WI38 (cell line): Measurements from ENCODE around the gene ROPN1B.
"Not testable (repeated sequence)": the region's sequence is repeated elsewhere in the genome, so short reads cannot be mapped to it uniquely, and the experiment has no call there.

ENCODE experiments used
- H3K4me3 ChIP-seq: 2 replicates; pipeline ENCODE4 v1.5.1; 2011; ENCODE audit warnings: low read depth, mild to moderate bottlenecking, control low read depth, low read length
- TF ChIP-seq, protein P1 (sequence below): IDR thresholded peaks from 2 replicates; pipeline ENCODE4 v1.5.1; 2012; ENCODE audit warnings: low read depth, mild to moderate bottlenecking, control low read depth, low read length

Gene ROPN1B

DNA sequence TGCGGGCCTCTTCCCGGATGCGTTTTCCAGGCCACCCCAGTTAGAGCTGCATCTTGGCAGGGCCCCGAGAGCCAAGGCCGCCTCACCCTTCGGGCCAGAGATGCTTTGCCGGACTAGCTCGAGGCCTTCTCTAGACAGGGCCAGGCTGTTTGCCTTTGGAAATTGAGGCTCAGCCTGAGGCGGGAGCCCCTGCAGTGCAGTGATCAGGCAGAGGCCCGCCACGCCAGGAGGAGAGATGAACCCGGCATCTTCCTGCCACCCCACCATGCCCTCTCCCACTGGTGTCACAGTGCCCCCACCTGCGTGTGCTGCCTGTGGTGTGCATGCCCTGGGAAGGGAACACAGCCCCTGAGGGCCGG, 8.9 kb upstream of the ROPN1B start:
- TF ChIP-seq, protein P1, sequence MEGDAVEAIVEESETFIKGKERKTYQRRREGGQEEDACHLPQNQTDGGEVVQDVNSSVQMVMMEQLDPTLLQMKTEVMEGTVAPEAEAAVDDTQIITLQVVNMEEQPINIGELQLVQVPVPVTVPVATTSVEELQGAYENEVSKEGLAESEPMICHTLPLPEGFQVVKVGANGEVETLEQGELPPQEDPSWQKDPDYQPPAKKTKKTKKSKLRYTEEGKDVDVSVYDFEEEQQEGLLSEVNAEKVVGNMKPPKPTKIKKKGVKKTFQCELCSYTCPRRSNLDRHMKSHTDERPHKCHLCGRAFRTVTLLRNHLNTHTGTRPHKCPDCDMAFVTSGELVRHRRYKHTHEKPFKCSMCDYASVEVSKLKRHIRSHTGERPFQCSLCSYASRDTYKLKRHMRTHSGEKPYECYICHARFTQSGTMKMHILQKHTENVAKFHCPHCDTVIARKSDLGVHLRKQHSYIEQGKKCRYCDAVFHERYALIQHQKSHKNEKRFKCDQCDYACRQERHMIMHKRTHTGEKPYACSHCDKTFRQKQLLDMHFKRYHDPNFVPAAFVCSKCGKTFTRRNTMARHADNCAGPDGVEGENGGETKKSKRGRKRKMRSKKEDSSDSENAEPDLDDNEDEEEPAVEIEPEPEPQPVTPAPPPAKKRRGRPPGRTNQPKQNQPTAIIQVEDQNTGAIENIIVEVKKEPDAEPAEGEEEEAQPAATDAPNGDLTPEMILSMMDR = no peak
- no peak overlapping the region for H3K4me3 ChIP-seq

DNA sequence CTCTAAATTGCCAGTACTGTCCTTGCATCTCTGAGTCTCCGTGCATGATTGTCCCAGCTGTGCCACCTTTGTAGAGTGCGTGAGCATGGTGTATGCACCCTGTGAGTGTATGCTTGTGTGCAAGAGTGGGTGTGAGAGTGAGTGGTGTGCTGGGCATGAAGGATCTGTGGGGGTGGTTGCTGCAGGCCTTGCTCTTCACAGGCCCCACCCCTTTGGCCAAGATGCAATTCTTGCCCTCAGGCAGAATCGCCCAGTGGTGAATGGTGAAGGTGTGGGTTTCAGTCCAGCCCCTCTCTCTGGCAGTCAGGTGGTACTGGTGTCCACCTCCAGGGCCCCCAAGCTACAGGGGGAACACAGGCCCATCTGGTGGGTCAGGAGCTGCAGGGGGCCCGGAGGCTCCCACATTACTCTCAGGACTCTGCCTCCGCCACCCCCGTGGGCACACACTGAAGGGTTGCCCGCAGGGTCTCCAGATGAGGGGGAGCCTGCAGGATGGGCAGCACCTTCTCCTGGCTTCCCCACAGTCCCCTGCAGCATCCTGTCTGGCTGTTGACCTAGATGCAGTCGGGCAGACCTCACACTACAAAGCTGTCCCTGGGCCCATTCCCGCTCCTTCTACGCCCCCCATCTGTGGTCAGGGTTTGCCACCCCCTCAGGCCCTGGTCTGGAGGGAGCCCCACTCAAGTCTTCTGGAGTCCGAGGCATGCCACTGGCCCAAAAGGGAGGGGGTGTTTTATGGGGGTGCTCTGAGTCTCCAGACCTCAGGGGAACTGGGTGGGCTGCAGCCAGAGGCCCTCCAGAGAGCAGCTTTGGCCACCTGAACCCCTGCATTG, 8.3 kb upstream of the ROPN1B start:
- TF ChIP-seq, protein P1 = no peak
- no peak overlapping the region for H3K4me3 ChIP-seq

DNA sequence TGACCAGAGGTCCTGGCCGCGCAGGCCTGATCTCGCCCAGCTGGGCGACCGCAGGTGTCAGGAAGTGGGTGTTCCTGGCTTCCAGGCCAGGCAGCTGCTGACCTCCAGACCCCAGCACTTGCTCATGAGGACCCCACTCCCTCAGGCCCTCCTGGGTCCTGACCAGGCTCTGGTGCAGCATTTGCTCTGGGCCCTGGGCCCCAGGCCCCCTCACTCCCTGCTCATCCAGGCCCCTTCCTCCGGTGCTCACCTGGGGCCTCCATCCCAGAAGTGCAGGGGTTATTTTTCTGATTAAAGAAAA, 7.7 kb upstream of the ROPN1B start:
- H3K4me3 ChIP-seq = no peak overlapping the region

DNA sequence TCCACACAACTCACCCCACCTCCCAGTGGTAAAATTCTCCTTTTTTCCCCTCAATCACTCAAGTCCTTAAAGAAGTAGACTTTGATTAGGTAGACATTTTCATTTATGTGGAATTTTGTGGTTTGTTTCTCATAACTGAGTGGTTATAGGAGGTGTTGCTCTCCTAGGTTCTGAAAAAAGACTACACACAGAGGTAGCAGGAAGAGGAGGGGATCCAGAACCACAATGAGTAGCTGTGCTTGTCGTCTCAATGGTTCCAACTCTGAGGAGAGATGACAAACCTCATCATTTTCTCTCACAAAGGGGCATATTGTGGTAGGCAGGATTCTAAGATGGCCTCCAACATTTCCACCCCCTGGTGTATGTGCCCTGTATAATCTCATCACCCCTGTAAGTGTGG, 5.1 kb upstream of the ROPN1B start:
- not testable (repeated sequence) for H3K4me3 ChIP-seq

More for the DNA sequence above, 7.7 kb upstream of the ROPN1B start:
- TF ChIP-seq, protein P1 = no peak

DNA sequence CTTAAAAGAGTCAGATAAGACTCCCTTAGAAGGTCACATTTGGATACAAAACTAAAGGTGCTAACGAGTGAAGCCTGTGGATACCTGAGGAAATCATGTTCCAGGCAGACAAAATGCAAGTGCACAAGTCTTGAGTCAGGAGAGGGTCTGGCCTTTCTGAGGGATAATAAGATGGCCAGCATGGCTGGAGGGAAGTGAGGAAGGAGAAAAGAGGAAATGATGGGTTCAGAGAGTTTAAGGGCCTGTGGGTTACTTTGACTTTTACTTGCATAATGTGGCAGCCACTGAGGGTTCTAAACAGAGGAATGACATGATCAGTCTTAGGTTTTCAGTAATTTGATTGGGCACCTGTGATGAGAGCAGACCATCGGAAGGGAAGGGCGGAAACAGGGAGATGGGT, 3.5 kb upstream of the ROPN1B start:
- TF ChIP-seq, protein P1 = no peak
- no peak overlapping the region for H3K4me3 ChIP-seq

DNA sequence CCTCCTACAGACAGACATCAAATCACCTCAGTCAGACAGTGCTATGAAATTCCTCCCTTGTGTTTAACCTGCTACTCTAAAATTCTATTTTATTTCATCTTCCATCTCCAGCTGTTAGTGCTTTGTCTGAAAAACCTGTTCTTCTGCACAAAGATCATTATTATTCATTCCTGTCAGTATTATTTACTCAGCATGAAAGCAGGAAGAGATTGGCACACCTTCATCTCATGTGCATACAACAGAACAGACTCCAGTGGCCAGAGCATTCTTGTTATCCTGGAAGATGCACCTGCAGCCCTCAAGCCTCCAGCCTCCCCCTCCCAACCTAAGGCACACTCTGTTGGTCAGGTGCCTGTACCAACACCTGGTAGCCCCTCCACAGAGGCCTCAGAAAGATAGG, 1.8 kb upstream of the ROPN1B start:
- TF ChIP-seq, protein P1 = no peak
- H3K4me3 ChIP-seq = no peak overlapping the region

DNA sequence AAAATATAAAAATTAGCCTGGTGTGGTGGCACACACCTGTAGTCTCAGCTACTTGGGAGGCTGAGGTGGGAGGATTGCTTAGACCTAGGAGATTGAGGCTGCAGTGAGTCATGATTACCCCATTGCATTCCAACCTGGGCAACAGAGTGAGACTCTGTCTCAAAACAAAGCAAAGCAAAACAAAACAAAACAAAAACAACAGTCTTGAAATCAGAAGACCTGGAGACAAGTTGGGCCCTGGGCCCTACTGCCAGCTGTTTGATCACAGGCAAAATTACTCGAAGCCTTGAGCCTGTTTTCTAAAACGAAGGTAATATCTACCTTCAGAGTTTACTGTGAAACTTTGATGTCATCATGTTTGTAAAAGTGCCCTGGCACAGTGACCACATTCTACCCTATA, 857 bp upstream of the ROPN1B start:
- not testable (repeated sequence) for H3K4me3 ChIP-seq

DNA sequence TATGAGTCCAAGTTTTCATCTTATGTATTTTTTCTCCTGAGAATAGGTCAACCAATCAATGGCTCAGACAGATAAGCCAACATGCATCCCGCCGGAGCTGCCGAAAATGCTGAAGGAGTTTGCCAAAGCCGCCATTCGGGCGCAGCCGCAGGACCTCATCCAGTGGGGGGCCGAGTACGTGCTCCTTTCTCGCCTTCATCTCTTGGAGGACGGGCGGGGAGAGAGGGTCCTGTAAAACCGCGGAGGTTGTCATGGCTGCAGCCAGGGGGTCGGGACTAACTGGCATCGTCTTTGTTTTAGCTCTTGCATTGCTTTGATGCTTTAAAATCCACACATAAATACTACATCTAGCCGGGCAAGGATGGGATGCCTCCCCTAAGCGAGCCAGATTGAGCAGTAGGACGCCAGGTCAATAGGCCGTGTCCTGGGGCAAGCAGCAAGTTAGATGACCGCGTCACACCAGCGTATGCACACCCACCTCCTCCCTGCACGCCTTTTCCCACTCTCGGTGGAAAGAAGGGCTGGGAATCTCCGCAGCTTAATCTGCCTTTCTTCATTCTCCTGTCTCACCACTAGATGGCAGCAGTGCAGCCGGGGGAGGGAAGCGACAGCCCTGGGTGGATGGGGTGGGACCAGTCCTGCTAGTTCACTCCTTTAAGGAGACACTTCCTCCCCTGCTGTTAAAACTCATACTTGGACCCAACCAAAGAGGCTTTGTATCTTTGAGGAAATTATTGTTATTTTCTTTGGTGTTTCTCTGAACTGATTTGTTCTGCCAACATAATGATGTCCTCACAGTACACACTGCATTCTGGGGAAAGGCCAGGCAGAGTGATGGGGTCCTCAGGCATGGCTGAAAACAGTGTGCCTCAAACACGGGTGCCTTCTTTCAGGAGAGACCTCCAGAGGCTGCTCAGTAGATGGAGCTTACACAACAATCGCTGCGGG, 3.3 kb downstream of the ROPN1B start:
- TF ChIP-seq, protein P1 = peak; percentile 49
- H3K4me3 ChIP-seq = not testable (repeated sequence)

DNA sequence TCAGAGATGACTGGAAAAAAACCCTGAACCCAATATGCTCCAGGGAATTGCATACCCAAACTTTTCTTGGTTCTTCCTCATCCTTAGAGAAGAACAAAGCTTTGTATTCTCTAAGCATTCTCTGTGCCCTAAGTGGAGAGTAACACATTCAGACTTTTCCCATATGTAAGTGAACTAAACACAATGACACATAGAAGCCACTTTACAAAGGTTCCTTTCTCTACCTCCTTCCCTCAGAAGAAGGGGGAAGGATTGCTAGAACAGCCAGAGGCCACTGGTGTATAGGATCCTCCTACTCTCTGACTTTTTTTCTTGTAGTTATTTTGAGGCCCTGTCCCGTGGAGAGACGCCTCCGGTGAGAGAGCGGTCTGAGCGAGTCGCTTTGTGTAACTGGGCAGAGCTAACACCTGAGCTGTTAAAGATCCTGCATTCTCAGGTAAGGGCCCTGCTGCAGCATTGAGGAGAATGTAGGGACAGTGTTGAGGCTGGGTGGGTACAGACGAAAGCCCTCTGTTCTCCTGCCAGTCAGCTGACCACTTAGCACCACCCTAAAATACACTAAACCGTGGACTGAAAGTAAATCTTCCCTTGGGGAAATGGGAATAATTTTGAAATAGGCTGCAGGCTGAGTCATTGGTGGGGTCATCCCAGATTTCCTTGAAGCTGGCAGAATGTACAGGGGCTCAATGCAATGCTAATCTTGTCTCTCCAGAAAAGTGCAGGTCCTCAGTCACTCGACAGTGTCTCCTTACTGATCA, 6.4 kb downstream of the ROPN1B start:
- H3K4me3 ChIP-seq = not testable (repeated sequence)

DNA sequence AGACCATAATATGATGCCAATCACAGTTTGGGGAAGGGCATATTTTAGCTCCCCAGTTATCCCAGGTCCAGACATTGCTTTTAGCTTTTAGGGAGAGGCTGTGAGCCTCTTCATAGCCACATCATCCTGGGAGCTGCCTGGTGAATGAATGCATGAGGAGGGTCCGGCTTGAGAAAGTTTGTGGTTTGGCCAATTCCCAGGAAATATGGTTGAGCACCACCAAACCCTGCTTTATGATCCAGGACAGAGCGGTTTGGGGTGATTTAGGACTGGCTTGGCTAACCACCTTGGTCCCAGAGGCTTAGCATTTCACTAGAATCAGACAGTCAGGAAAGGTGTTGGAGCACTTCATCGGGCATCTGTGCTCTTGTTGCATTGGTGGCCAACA, 7.0 kb downstream of the ROPN1B start:
- not testable (repeated sequence) for H3K4me3 ChIP-seq

DNA sequence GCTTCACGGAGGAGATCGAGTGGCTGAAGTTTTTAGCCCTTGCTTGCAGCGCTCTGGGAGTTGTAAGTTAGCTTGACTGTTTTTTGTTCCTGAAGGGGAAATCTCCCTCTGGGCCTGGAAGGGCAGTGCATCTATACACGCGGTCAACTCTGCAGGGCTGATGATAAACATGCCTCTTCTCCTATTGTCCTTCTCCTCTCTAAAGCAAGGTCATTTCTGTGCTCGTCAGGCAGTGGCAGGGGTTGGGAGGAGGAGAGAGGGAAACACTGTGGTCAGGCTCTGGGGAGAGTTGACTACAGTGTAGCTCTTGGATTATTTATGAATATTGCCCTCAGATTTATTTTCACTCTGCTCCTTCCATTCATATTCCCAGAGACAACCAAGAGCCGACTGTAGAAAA, 8.1 kb downstream of the ROPN1B start:
- H3K4me3 ChIP-seq = not testable (repeated sequence)

DNA sequence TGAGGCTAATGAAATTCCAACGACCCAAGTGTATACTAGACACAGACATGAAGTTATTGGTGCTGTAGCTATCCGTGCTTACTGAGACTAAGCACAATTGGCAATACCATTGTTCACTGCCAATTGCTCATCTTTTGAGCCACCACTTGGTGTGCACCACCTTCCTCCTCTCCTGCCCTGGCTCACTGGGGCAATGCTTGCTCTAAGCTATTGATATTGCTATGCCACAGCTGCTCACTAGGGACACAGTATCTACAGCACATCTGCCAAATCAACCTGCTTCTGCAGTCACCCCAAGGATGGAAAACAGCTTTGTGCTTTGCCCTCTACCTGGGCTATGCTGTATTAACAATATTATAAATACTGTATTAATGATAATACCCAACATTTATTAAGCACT, 16.0 kb downstream of the ROPN1B start:
- H3K4me3 ChIP-seq = not testable (repeated sequence)
